Activated CD8-positive, alpha-beta T cell treated with anti-CD3 and anti-CD28 coated beads for 36 hours (primary cell): ENCODE measurements around the gene ZNF467. TPM values are rescaled to one million over a fixed set of nuclear protein-coding genes. Genes with fewer than 3 reads are reported as not detected.

ENCODE experiments used
- ATAC-seq: fragments of 200-7000 bp; cut with Tn5 transposase; one replicate; pipeline ENCODE4 v1.10.0; 2021; ENCODE audit warnings: mild to moderate bottlenecking, moderate library complexity
- CTCF ChIA-PET: fragments of 350-600 bp; sonication (Branson Sonifier 250); formaldehyde crosslinking; loops from one replicate; lab custom pipeline; 2021; ENCODE audit warnings: antibody characterized with exemption; lab: Charles Lee
- POLR2A ChIA-PET: fragments of 350-600 bp; sonication (Branson Sonifier 250); formaldehyde crosslinking; loops from one replicate; lab custom pipeline; 2021; ENCODE audit warnings: antibody characterized with exemption; lab: Charles Lee
- DNase-seq: peaks from one replicate; pipeline ENCODE4 v3.0.0-alpha.2; 2020
- H3K27ac Mint-ChIP-seq: one replicate; pipeline ENCODE4 v1.8.0; 2021; ENCODE audit warnings: mild to moderate bottlenecking, mixed read lengths
- H3K27me3 Mint-ChIP-seq: one replicate; pipeline ENCODE4 v1.8.0; 2021; ENCODE audit warnings: mixed read lengths
- H3K36me3 Mint-ChIP-seq: one replicate; pipeline ENCODE4 v1.8.0; 2021; ENCODE audit warnings: low read depth, mixed read lengths
- H3K4me1 Mint-ChIP-seq: one replicate; pipeline ENCODE4 v1.8.0; 2021; ENCODE audit warnings: low read depth, mixed read lengths
- H3K4me3 Mint-ChIP-seq: one replicate; pipeline ENCODE4 v1.8.0; 2021; ENCODE audit warnings: mild to moderate bottlenecking, moderate library complexity, mixed read lengths
- H3K9me3 Mint-ChIP-seq: one replicate; pipeline ENCODE4 v1.8.0; 2021; ENCODE audit warnings: mixed read lengths
- intact Hi-C: fragments of 100-400 bp; cut with micrococcal nuclease; formaldehyde crosslinking; loops from one replicate; pipeline ENCODE4 v1.10.0; 2022
- total RNA-seq, 2 experiments: library from RNA; stranded (reverse); gene quantifications; one replicate each; pipeline ENCODE4 v1.2.3, GENCODE V29; 2021
- TF ChIP-seq, protein P1 (sequence below): fragments of 200-600 bp; IDR thresholded peaks from one replicate; pipeline ENCODE4 v1.8.0; 2022; ENCODE audit warnings: antibody characterized with exemption, mild to moderate bottlenecking

Gene ZNF467
- total RNA-seq, 2 experiments from 2014 or later = 0.09 TPM; not detected in 1

DNA sequence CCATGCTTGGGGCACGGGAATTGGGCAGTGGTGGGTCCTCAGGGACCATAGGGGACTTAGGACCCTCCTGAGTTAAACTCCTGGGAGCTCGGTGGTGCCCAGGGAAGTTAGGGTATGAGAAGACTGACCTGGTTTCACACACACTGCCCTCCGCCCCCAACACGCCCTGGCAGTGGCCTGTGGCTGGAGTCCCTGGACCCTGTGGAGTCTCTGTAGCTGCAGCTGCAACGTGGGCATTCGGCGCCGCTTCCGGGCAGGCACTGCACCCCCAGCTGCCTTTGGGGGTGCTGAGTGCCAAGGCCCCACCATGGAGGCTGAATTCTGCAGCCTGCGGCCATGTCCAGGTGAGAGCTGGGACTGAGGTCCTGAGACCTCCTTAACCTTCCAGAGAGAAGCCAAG, 34.9 kb upstream of the ZNF467 start:
- intact Hi-C loops = no loop called here
- CTCF ChIA-PET = interaction anchor here (1.1 to 3.2 kb wide), 4 partner anchors 9 to 75 kb away, joined by 4 to 9 read pairs (median 6); partner anchors contain the start of gene ZNF862

DNA sequence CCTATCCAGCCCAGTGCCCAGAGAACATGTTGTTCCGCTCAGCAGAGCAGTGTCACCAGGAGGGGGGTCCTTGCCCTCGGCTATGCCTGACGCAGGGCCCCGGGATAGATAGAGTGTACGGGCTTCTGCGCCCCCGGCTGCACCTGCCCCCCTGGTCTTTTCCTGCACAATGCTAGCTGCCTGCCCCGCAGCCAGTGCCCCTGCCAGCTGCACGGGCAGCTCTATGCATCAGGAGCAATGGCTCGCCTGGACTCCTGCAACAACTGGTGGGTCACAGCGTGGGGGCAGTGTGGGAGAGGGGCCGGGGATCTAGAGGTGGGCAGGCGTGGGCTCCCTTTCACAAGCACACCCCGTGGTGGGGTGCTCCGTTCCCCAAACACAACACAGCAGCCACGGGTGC, 33.3 kb upstream of the ZNF467 start:
- ChIA-PET POLR2A (interaction anchor here (1.0 kb wide), 1 partner anchor 22 kb away, joined by 3 read pairs; no protein-coding TSS in a partner anchor), CTCF (interaction anchor here (1.0 to 3.2 kb wide), 12 partner anchors 7 to 146 kb away, joined by 3 to 9 read pairs (median 3); partner anchors contain the start of gene ZNF862)
- Mint-ChIP-seq H3K27ac (no peak overlapping the region), H3K27me3 (no peaks in the 10 kb centered on the region), H3K4me3 (no peak overlapping the region), H3K9me3 (no peaks in the 10 kb centered on the region), H3K4me1 (no peaks in the 10 kb centered on the region), H3K36me3 (no peaks in the 10 kb centered on the region)
- intact Hi-C loops = no loop called here
- ATAC-seq (no peak), DNase-seq (no peak)
- TF ChIP-seq, protein P1, sequence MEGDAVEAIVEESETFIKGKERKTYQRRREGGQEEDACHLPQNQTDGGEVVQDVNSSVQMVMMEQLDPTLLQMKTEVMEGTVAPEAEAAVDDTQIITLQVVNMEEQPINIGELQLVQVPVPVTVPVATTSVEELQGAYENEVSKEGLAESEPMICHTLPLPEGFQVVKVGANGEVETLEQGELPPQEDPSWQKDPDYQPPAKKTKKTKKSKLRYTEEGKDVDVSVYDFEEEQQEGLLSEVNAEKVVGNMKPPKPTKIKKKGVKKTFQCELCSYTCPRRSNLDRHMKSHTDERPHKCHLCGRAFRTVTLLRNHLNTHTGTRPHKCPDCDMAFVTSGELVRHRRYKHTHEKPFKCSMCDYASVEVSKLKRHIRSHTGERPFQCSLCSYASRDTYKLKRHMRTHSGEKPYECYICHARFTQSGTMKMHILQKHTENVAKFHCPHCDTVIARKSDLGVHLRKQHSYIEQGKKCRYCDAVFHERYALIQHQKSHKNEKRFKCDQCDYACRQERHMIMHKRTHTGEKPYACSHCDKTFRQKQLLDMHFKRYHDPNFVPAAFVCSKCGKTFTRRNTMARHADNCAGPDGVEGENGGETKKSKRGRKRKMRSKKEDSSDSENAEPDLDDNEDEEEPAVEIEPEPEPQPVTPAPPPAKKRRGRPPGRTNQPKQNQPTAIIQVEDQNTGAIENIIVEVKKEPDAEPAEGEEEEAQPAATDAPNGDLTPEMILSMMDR = no peak

More for the DNA sequence above, 34.9 kb upstream of the ZNF467 start:
- H3K27me3 Mint-ChIP-seq = no peaks in the 10 kb centered on the region
- POLR2A ChIA-PET = interaction anchor here (0.7 kb wide), 1 partner anchor 12 kb away, joined by 3 read pairs; no protein-coding TSS in a partner anchor
- H3K4me3 Mint-ChIP-seq = no peak overlapping the region
- H3K4me1 Mint-ChIP-seq = peaks cover 5% of the 10 kb centered on the region
- H3K9me3 Mint-ChIP-seq = no peaks in the 10 kb centered on the region
- TF ChIP-seq, protein P1 = no peak
- ATAC-seq (no peak), DNase-seq (no peak)
- H3K27ac Mint-ChIP-seq = no peak overlapping the region
- H3K36me3 Mint-ChIP-seq = no peaks in the 10 kb centered on the region

DNA sequence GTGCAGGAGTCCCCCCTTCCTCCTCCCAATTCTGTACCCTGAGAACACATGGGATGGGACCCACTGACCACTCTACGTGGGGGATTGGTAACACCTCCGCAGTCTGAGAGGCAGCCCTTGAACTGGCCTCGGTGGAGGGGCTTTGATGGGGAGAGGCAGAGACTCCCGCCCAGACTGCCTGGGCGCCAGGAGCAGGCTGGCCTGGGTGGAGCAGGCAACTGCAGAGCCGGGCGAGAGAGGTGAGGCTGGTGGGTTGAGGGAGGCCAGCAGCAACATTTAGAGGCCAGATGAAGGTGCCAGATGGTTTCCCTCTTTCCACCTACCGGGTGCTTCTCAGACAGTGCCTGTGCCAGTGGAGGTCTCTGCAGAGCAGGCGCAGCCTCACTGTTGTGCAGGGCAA, 30.7 kb upstream of the ZNF467 start:
- CTCF ChIA-PET = no interaction called here
- POLR2A ChIA-PET = no interaction called here
- DNase-seq (no peak), ATAC-seq (no peak)
- TF ChIP-seq, protein P1 = no peak
- Mint-ChIP-seq H3K27ac (no peak overlapping the region), H3K4me3 (no peak overlapping the region), H3K4me1 (no peaks in the 10 kb centered on the region), H3K36me3 (no peaks in the 10 kb centered on the region), H3K27me3 (no peaks in the 10 kb centered on the region), H3K9me3 (no peaks in the 10 kb centered on the region)
- intact Hi-C loops = no loop called here

DNA sequence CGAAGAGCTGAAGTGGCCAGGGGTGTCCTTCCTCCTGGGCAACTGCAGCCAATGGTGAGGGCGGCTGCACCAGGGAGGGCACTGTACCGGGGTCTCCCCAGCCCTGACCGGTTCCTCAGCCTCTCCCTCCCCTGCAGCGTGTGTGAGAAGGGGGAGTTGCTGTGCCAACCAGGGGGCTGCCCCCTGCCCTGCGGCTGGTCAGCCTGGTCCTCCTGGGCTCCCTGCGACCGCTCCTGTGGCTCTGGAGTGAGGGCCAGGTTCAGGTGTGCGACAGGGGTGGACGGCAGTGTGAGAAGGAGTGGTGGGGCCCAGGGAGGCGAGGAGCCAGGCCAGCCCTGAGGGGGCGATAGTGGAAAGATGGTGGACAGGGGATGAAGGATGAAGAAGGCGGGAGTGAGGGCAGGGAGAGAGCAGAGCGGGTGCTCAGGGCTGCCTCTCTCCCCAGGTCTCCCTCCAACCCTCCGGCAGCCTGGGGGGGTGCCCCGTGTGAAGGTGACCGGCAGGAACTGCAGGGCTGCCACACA, 30.2 kb upstream of the ZNF467 start:
- H3K36me3 Mint-ChIP-seq = no peaks in the 10 kb centered on the region
- CTCF ChIA-PET = no interaction called here
- no peaks in the 10 kb centered on the region for H3K9me3 Mint-ChIP-seq
- H3K4me1 Mint-ChIP-seq = no peaks in the 10 kb centered on the region
- POLR2A ChIA-PET = no interaction called here
- intact Hi-C loops = no loop called here
- no peak for ATAC-seq
- H3K27ac Mint-ChIP-seq = no peak overlapping the region
- no peaks in the 10 kb centered on the region for H3K27me3 Mint-ChIP-seq
- TF ChIP-seq, protein P1 = no peak
- no peak for DNase-seq
- H3K4me3 Mint-ChIP-seq = no peak overlapping the region

DNA sequence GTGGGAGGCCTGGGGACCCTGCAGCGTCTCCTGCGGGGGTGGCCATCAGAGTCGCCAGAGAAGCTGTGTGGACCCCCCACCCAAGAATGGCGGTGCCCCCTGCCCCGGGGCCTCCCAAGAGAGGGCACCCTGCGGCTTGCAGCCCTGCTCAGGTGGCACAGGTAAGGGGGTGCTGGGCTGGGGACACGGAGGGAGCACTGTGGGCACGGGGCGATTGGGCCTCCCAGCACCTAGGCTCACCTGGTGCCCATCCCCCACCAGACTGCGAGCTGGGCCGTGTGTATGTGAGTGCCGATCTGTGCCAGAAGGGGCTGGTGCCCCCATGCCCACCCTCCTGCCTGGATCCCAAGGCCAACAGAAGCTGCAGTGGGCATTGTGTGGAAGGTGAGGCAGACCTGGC, 29.6 kb upstream of the ZNF467 start:
- CTCF ChIA-PET = no interaction called here
- POLR2A ChIA-PET = no interaction called here
- no peaks in the 10 kb centered on the region for H3K9me3 Mint-ChIP-seq
- intact Hi-C loops = no loop called here
- H3K4me1 Mint-ChIP-seq = no peaks in the 10 kb centered on the region
- no peaks in the 10 kb centered on the region for H3K27me3 Mint-ChIP-seq
- ATAC-seq (no peak), DNase-seq (no peak)
- TF ChIP-seq, protein P1 = no peak
- H3K27ac Mint-ChIP-seq = no peak overlapping the region
- no peak overlapping the region for H3K4me3 Mint-ChIP-seq
- no peaks in the 10 kb centered on the region for H3K36me3 Mint-ChIP-seq
